Mammary epithelial cell (primary cell): ENCODE measurements around the gene DEFB131B.

Experiments
- CTCF ChIP-seq, 2 donors: IDR thresholded peaks in 1 of 2; conservative IDR thresholded peaks in 1 of 2; 2 replicates each; pipeline ENCODE4 v1.5.1; 2011 to 2012; ENCODE audit warnings: inconsistent platforms in 2 of 2, low read length in 2 of 2, mild to moderate bottlenecking in 2 of 2, control low read depth in 1 of 2, low read depth in 1 of 2; ENCODE audit not compliant: insufficient read depth in 1 of 2; ENCODE audit errors: extremely low read depth in 1 of 2
- EZH2 ChIP-seq: IDR thresholded peaks from 2 replicates; pipeline ENCODE4 v1.6.1; 2012; ENCODE audit warnings: low read length, inconsistent platforms, borderline replicate concordance

GRCh38 chr11:71843858-71844257 is 34.4 kb upstream of the DEFB131B start:
- TF ChIP-seq CTCF (conservative IDR thresholded peaks at IDR 0.05 in 1 of 2, IDR thresholded peaks at IDR 0.05 in 1 of 2; ENCODE audit: extremely low read depth in 1 of 2, insufficient read depth in 1 of 2, low read depth in 1 of 2, low read length in 2 of 2) (no peak), EZH2 (no peak)
